A549 (cell line): Measurements from ENCODE around the gene NYAP2. TPM values are rescaled to one million over a fixed set of nuclear protein-coding genes. Genes with fewer than 3 reads are reported as not detected.

Experiments
- ATAC-seq, 2 experiments: fragments of 200-7000 bp in 1 of 2; fragments of >200 bp in 1 of 2; cut with Nextera tagmentation in 1 of 2; cut with Tn5 transposase in 1 of 2; 3 replicates each; pipeline versions ENCODE4 v1.8.0 to v1.9.1; 2018 to 2020; ENCODE audit warnings: mild to moderate bottlenecking in 1 of 2, moderate library complexity in 1 of 2
- CTCF ChIA-PET: fragments of 300-600 bp; sonication (Branson Sonifier 250); formaldehyde crosslinking; extraction: SDS; loops from one replicate; lab custom pipeline; 2021; ENCODE audit warnings: antibody characterized with exemption, inconsistent platforms; lab: Yijun Ruan, JAX
- POLR2A ChIA-PET: fragments of 350-600 bp; formaldehyde crosslinking; extraction: SDS; loops from one replicate; lab custom pipeline; 2021; ENCODE audit warnings: antibody characterized with exemption, inconsistent platforms; lab: Yijun Ruan, JAX
- DNase-seq, 2 experiments: peaks; one replicate each; pipeline versions ENCODE4 v3.0.0 to v3.0.0-alpha.2; 2011 to 2016; ENCODE audit warnings: low read depth in 1 of 2, low spot score in 1 of 2
- FAIRE-seq: peaks from 2 replicates; lab custom pipeline; 2011; peaks lifted over from hg19 to GRCh38; lab: Jason Lieb, UNC
- H3K27ac ChIP-seq, 2 experiments: fragments of >200 bp; sonication (Bioruptor Twin); formaldehyde crosslinking; 3 replicates each; pipeline ENCODE4 v1.5.1; 2016 to 2017
- H3K4me1 ChIP-seq: fragments of >200 bp; sonication (Bioruptor Twin); formaldehyde crosslinking; 3 replicates; pipeline ENCODE4 v1.6.1; 2016
- H3K4me2 ChIP-seq: fragments of >200 bp; sonication (Bioruptor Twin); formaldehyde crosslinking; 3 replicates; pipeline ENCODE4 v1.6.1; 2016
- H3K4me3 ChIP-seq: fragments of >200 bp; sonication (Bioruptor Twin); formaldehyde crosslinking; 3 replicates; pipeline ENCODE4 v1.5.1; 2016
- H3K9me3 ChIP-seq: fragments of >200 bp; sonication (Bioruptor Twin); formaldehyde crosslinking; 3 replicates; pipeline ENCODE4 v1.6.1; 2016
- ATOH8 ChIP-seq: fragments of 250-450 bp; sonication (Bioruptor Pico); IDR thresholded peaks from 2 replicates; pipeline ENCODE4 v1.5.0; 2020; ENCODE audit warnings: low read depth, mild to moderate bottlenecking, moderate library complexity
- BCL3 ChIP-seq: fragments of >200 bp; sonication (Bioruptor Twin); formaldehyde crosslinking; IDR thresholded peaks from 3 replicates; pipeline ENCODE4 v1.6.1; 2016
- CBX2 ChIP-seq: fragments of 200-600 bp; sonication (generic); IDR thresholded peaks from 2 replicates; pipeline ENCODE4 v1.6.1; 2016; ENCODE audit warnings: low read depth, mild to moderate bottlenecking, borderline replicate concordance
- CEBPB ChIP-seq, 2 experiments: fragments of >200 bp in 1 of 2; sonication (Bioruptor Twin) in 1 of 2; formaldehyde crosslinking in 1 of 2; IDR thresholded peaks; 2 replicates each; pipeline ENCODE4 v1.6.1; 2012 to 2016
- CHD2 ChIP-seq: fragments of 150-350 bp; IDR thresholded peaks from 2 replicates; pipeline ENCODE4 v1.6.1; 2014; ENCODE audit warnings: low read length; ENCODE audit not compliant: partially characterized antibody
- EHF ChIP-seq: fragments of 250-450 bp; sonication (Bioruptor Pico); IDR thresholded peaks from 2 replicates; pipeline ENCODE4 v1.5.0; 2020; ENCODE audit warnings: mild to moderate bottlenecking
- EHMT2 ChIP-seq: fragments of 200-600 bp; sonication (generic); IDR thresholded peaks from 2 replicates; pipeline ENCODE4 v1.6.1; 2016; ENCODE audit warnings: antibody characterized with exemption, low read depth, mild to moderate bottlenecking, moderate library complexity
- ESRRA ChIP-seq: fragments of 150-350 bp; IDR thresholded peaks from 2 replicates; pipeline ENCODE4 v1.6.1; 2014; ENCODE audit warnings: mild to moderate bottlenecking, low read length, borderline replicate concordance
- GATA3 ChIP-seq: IDR thresholded peaks from 2 replicates; pipeline ENCODE4 v1.6.1; 2012; ENCODE audit warnings: borderline replicate concordance
- HES2 ChIP-seq: fragments of >200 bp; sonication (Bioruptor Twin); formaldehyde crosslinking; IDR thresholded peaks from 2 replicates; pipeline ENCODE4 v1.6.1; 2016
- HOXA7 ChIP-seq: fragments of 250-450 bp; sonication (Bioruptor Pico); IDR thresholded peaks from 2 replicates; pipeline ENCODE4 v1.5.0; 2020; ENCODE audit warnings: mild to moderate bottlenecking, moderate library complexity
- HOXB5 ChIP-seq: fragments of 250-450 bp; sonication (Bioruptor Pico); IDR thresholded peaks from 2 replicates; pipeline ENCODE4 v1.5.0; 2020; ENCODE audit warnings: mild to moderate bottlenecking, moderate library complexity
- JUNB ChIP-seq: fragments of >200 bp; sonication (Bioruptor Twin); formaldehyde crosslinking; IDR thresholded peaks from 2 replicates; pipeline ENCODE4 v1.6.1; 2016
- KDM5A ChIP-seq: fragments of 200-600 bp; sonication (generic); IDR thresholded peaks from 2 replicates; pipeline ENCODE4 v1.6.1; 2016; ENCODE audit warnings: antibody characterized with exemption, mild to moderate bottlenecking
- MYC ChIP-seq: IDR thresholded peaks from 2 replicates; pipeline ENCODE4 v1.6.1; 2012; ENCODE audit warnings: mild to moderate bottlenecking, inconsistent platforms, low read length, improper control_type of control experiment, borderline replicate concordance
- NFE2L2 ChIP-seq: fragments of 150-350 bp; conservative IDR thresholded peaks from 2 replicates; pipeline ENCODE4 v1.6.1; 2014; ENCODE audit warnings: low read length
- PHF8 ChIP-seq: fragments of 200-600 bp; sonication (generic); IDR thresholded peaks from 2 replicates; pipeline ENCODE4 v1.6.1; 2016; ENCODE audit warnings: low read depth, mild to moderate bottlenecking, antibody characterized with exemption, moderate library complexity, borderline replicate concordance
- POLR2A ChIP-seq: IDR thresholded peaks from 2 replicates; pipeline ENCODE4 v1.6.1; 2012; ENCODE audit warnings: mild to moderate bottlenecking, low read length
- RAD21 ChIP-seq, 2 experiments: fragments of >200 bp in 1 of 2; sonication (Bioruptor Twin) in 1 of 2; formaldehyde crosslinking in 1 of 2; IDR thresholded peaks in 1 of 2; conservative IDR thresholded peaks in 1 of 2; 2 replicates in 1 of 2; 3 replicates in 1 of 2; pipeline ENCODE4 v1.6.1; 2012 to 2018; ENCODE audit warnings: inconsistent platforms in 1 of 2
- REST ChIP-seq: fragments of 200-600 bp; sonication (generic); IDR thresholded peaks from 2 replicates; pipeline ENCODE4 v1.6.1; 2016; ENCODE audit warnings: antibody characterized with exemption, mild to moderate bottlenecking, moderate library complexity
- TFCP2L1 ChIP-seq: fragments of 250-450 bp; sonication (Bioruptor Pico); IDR thresholded peaks from 2 replicates; pipeline ENCODE4 v1.5.0; 2021; ENCODE audit warnings: mild to moderate bottlenecking
- ZC3H11A ChIP-seq: fragments of 450-650 bp; IDR thresholded peaks from 2 replicates; pipeline ENCODE4 v1.6.1; 2014; ENCODE audit warnings: antibody characterized with exemption, mild to moderate bottlenecking
- WGBS: methylation state at CpG from one replicate; pipeline ENCODE4 v1.1.6; 2017; ENCODE audit errors: missing lambda C conversion rate; 5-methylcytosine and 5-hydroxymethylcytosine counted together
- polyA plus RNA-seq, 4 experiments: library from polyadenylated mRNA; depleted of rRNA in 3 of 4; stranded (reverse); fragments of >200 nt; fragmentation: RNase III in 1 of 4; extraction: RNeasy Plus Mini Kit Qiagen cat#74134 plus additional on column Dnase treatment in 1 of 4; gene quantifications; 2 replicates in 3 of 4; 3 replicates in 1 of 4; pipeline ENCODE4 v1.2.3, GENCODE V29; 2011 to 2017

Gene NYAP2
- polyA plus RNA-seq, 2 of the 4 experiments (the other 2 are of a cell fraction) = 0.01 TPM; not detected in 1

GRCh38 chr2:225602205-225602604 is 202.7 kb downstream of the NYAP2 start (continued):
- no peak for TF ChIP-seq ATOH8 (CRISPR knock-in tag)

- CTCF ChIA-PET = no interaction called here
- Histone ChIP-seq H3K4me2 (no peak overlapping the region), H3K9me3 (no peaks in the 10 kb centered on the region), H3K27ac (no peak overlapping the region), H3K4me3 (no peak overlapping the region), H3K4me1 (no peaks in the 10 kb centered on the region)
- no peak for TF ChIP-seq BCL3
- DNase-seq (no peak), FAIRE-seq (no peak), ATAC-seq (no peak)
- WGBS = 0% methylated on average over 1 of the region's 1 CpG
- POLR2A ChIA-PET = no interaction called here
These were observed 208.6 kb downstream of the NYAP2 start for GRCh38 chr2:225608136-225608535.

- FAIRE-seq (no peak), ATAC-seq (no peak)
- CTCF ChIA-PET = no interaction called here
- H3K4me1 ChIP-seq = no peaks in the 10 kb centered on the region
- POLR2A ChIA-PET = no interaction called here
- no peak for TF ChIP-seq RAD21 (conservative IDR thresholded peaks at IDR 0.05 in 1 of 2, IDR thresholded peaks at IDR 0.05 in 1 of 2)
- no peak for TF ChIP-seq KDM5A
- no peak for TF ChIP-seq REST
- TF ChIP-seq ESRRA = no peak
- TF ChIP-seq EHF = no peak
- no peak for TF ChIP-seq TFCP2L1 (CRISPR knock-in tag)
- no peak for TF ChIP-seq CEBPB (IDR thresholded peaks at IDR 0.05)
- TF ChIP-seq GATA3 = no peak
- no peak for TF ChIP-seq POLR2A
- no peak for TF ChIP-seq MYC
- TF ChIP-seq CBX2 = no peak
- TF ChIP-seq HES2 = no peak
- TF ChIP-seq EHMT2 = no peak
- TF ChIP-seq PHF8 = no peak
- no peak for TF ChIP-seq NFE2L2
- TF ChIP-seq HOXB5 = no peak
- TF ChIP-seq JUNB = no peak
- TF ChIP-seq ZC3H11A = no peak
- no peak for TF ChIP-seq CHD2
- no peak for TF ChIP-seq HOXA7
- TF ChIP-seq, all 56 proteins: peak for 0
- Histone ChIP-seq H3K4me3 (no peak overlapping the region), H3K27ac (no peak overlapping the region), H3K4me2 (no peak overlapping the region), H3K9me3 (no peaks in the 10 kb centered on the region)
- no peak for DNase-seq
- WGBS = 31% methylated on average over 1 of the region's 1 CpG
These were observed 213.1 kb downstream of the NYAP2 start for GRCh38 chr2:225612636-225613035.
